ENCODE results near the gene COPG2. TPM values are rescaled to one million over a fixed set of nuclear protein-coding genes. Genes with fewer than 3 reads are reported as not detected.

The COPG2 gene
- total RNA-seq, 1 experiment from 2014 or later = 26.0 TPM

DNA sequence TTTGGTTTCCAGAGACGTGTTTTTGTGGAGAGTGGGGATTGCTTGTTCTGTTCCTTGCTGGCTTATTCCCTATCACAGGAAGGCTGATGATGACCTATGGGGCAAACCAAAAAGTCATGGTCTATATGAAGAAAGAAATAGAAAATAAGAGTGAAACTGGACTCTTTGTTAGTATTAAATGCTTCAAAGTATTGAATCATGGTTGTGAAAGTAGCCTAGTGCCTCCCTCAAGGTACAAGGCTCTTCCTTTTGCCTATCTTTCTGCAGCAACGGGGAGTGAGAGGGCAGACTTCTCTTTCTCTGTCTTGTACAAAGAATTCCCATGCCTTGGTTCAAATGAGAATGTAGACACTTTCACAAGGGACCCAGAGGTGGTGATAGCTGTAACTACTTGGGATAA is 167.6 kb downstream of the COPG2 start:
- DNase-seq (ENCODE audit: low read depth, low spot score) (no peak), ATAC-seq (no peak)
- H3K4me1 ChIP-seq (ENCODE audit: control insufficient read depth, insufficient read depth, low read length) = no peaks in the 10 kb centered on the region
- ChIA-PET POLR2A (no interaction called here), CTCF (interaction anchor here (0.6 kb wide), 1 partner anchor 236 kb away, joined by 7 read pairs; no protein-coding TSS in a partner anchor)
- intact Hi-C loops (cut with micrococcal nuclease; ENCODE audit: unreplicated experiment) = no loop called here
- no peaks in the 10 kb centered on the region for H3K27me3 ChIP-seq (ENCODE audit: control insufficient read depth, insufficient read depth, low read length)
- no peak overlapping the region for H3K4me3 ChIP-seq (ENCODE audit: low read depth in 2 of 2, low read length in 2 of 2)
- H3K36me3 ChIP-seq (ENCODE audit: control insufficient read depth, insufficient read depth, low read length) = peaks cover 6% of the 10 kb centered on the region
- in situ Hi-C loops (cut with HindIII; ENCODE audit: low pct_unique_long_range_greater_than_20kb, low sequenced_read_pairs) = no loop called here
- H3K9me3 ChIP-seq (ENCODE audit: control insufficient read depth, insufficient read depth, low read depth, low read length) = no peaks in the 10 kb centered on the region
- BruUV-seq (replicated peaks) = no TSS peak
- no peak for TF ChIP-seq SIN3A (IDR thresholded peaks at IDR 0.05; ENCODE audit: borderline replicate concordance, insufficient read depth, low read depth, low read length)
- no peak for TF ChIP-seq REST (IDR thresholded peaks at IDR 0.05; ENCODE audit: insufficient read depth in 1 of 2, low read depth in 2 of 2, low read length in 1 of 2)
- TF ChIP-seq, protein P1, sequence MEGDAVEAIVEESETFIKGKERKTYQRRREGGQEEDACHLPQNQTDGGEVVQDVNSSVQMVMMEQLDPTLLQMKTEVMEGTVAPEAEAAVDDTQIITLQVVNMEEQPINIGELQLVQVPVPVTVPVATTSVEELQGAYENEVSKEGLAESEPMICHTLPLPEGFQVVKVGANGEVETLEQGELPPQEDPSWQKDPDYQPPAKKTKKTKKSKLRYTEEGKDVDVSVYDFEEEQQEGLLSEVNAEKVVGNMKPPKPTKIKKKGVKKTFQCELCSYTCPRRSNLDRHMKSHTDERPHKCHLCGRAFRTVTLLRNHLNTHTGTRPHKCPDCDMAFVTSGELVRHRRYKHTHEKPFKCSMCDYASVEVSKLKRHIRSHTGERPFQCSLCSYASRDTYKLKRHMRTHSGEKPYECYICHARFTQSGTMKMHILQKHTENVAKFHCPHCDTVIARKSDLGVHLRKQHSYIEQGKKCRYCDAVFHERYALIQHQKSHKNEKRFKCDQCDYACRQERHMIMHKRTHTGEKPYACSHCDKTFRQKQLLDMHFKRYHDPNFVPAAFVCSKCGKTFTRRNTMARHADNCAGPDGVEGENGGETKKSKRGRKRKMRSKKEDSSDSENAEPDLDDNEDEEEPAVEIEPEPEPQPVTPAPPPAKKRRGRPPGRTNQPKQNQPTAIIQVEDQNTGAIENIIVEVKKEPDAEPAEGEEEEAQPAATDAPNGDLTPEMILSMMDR (IDR thresholded peaks at IDR 0.05) = no peak
- TF ChIP-seq TCF7L2 (IDR thresholded peaks at IDR 0.05; ENCODE audit: low read depth, low read length) = no peak
- no peak for TF ChIP-seq POLR2AphosphoS5 (IDR thresholded peaks at IDR 0.05; ENCODE audit: low read depth, low read length)
- H3K27ac ChIP-seq (ENCODE audit: low read length) = no peak overlapping the region

- Histone ChIP-seq H3K4me3 (ENCODE audit: low read depth in 2 of 2, low read length in 2 of 2) (no peak overlapping the region), H3K9me3 (ENCODE audit: control insufficient read depth, insufficient read depth, low read depth, low read length) (no peaks in the 10 kb centered on the region), H3K4me1 (ENCODE audit: control insufficient read depth, insufficient read depth, low read length) (no peaks in the 10 kb centered on the region), H3K27ac (ENCODE audit: low read length) (no peak overlapping the region), H3K36me3 (ENCODE audit: control insufficient read depth, insufficient read depth, low read length) (peaks cover 3% of the 10 kb centered on the region), H3K27me3 (ENCODE audit: control insufficient read depth, insufficient read depth, low read length) (no peaks in the 10 kb centered on the region)
- in situ Hi-C loops (cut with HindIII; ENCODE audit: low pct_unique_long_range_greater_than_20kb, low sequenced_read_pairs) = no loop called here
- intact Hi-C loops (cut with micrococcal nuclease; ENCODE audit: unreplicated experiment) = no loop called here
- DNase-seq (ENCODE audit: low read depth, low spot score) (no peak), ATAC-seq (no peak)
- TF ChIP-seq, protein P1 (IDR thresholded peaks at IDR 0.05) = no peak
- TF ChIP-seq SIN3A (IDR thresholded peaks at IDR 0.05; ENCODE audit: borderline replicate concordance, insufficient read depth, low read depth, low read length) (no peak), POLR2AphosphoS5 (IDR thresholded peaks at IDR 0.05; ENCODE audit: low read depth, low read length) (no peak), TCF7L2 (IDR thresholded peaks at IDR 0.05; ENCODE audit: low read depth, low read length) (no peak), REST (IDR thresholded peaks at IDR 0.05; ENCODE audit: insufficient read depth in 1 of 2, low read depth in 2 of 2, low read length in 1 of 2) (no peak)
- BruUV-seq (replicated peaks) = no TSS peak
- ChIA-PET CTCF (interaction anchor here (0.6 kb wide), 1 partner anchor 235 kb away, joined by 7 read pairs; no protein-coding TSS in a partner anchor), POLR2A (no interaction called here)
Measured at GRCh38 chr7:130500463-130500862, 168.1 kb downstream of the COPG2 start.

All from Panc1 (cell line).